GM21367 (cell line): ENCODE results near the gene BACE2.
"Not testable (repeated sequence)": the region's sequence is repeated elsewhere in the genome, so short reads cannot be mapped to it uniquely, and the experiment has no call there.

Experiments
- ATAC-seq: cut with Tn5 transposase; IDR thresholded peaks from one replicate; pipeline ENCODE4 v1.9.1; 2021; ENCODE audit not compliant: unreplicated experiment

The BACE2 gene

GRCh38 chr21:41235201-41235600, 67.2 kb downstream of the BACE2 start:
- ATAC-seq: no peak

GRCh38 chr21:41236352-41236973, 68.5 kb downstream of the BACE2 start:
- no peak for ATAC-seq

- ATAC-seq: not testable (repeated sequence)
Measured at GRCh38 chr21:41238081-41238796, 70.3 kb downstream of the BACE2 start.

- no peak for ATAC-seq
Measured at GRCh38 chr21:41240040-41240439, 72.1 kb downstream of the BACE2 start.

GRCh38 chr21:41241341-41241740, 73.4 kb downstream of the BACE2 start:
- ATAC-seq: no peak

- ATAC-seq: no peak
Measured at GRCh38 chr21:41242238-41242829, 74.4 kb downstream of the BACE2 start.

GRCh38 chr21:41243107-41243506, 75.1 kb downstream of the BACE2 start:
- ATAC-seq: no peak

- not testable (repeated sequence) for ATAC-seq
Measured at GRCh38 chr21:41244266-41244880, 76.4 kb downstream of the BACE2 start.

- no peak for ATAC-seq
Measured at GRCh38 chr21:41245509-41246135, 77.7 kb downstream of the BACE2 start.

- ATAC-seq: no peak
Measured at GRCh38 chr21:41246808-41247207, 78.8 kb downstream of the BACE2 start.

GRCh38 chr21:41247561-41248545, 79.9 kb downstream of the BACE2 start:
- no peak for ATAC-seq

- ATAC-seq: no peak
Measured at GRCh38 chr21:41249476-41249875, 81.5 kb downstream of the BACE2 start.

GRCh38 chr21:41250519-41250918, 82.6 kb downstream of the BACE2 start:
- no peak for ATAC-seq

GRCh38 chr21:41251961-41252642, 84.1 kb downstream of the BACE2 start:
- no peak for ATAC-seq

- no peak for ATAC-seq
Measured at GRCh38 chr21:41254090-41254700, 86.2 kb downstream of the BACE2 start.

- no peak for ATAC-seq
Measured at GRCh38 chr21:41255190-41255589, 87.2 kb downstream of the BACE2 start.

GRCh38 chr21:41256231-41256630, 88.3 kb downstream of the BACE2 start:
- not testable (repeated sequence) for ATAC-seq

- ATAC-seq: no peak
Measured at GRCh38 chr21:41256771-41257702, 89.1 kb downstream of the BACE2 start.
